K562 (cell line): ENCODE results near the gene USP22. TPM values are rescaled to one million over a fixed set of nuclear protein-coding genes. Genes with fewer than 3 reads are reported as not detected.

Source experiments
- ATAC-seq: fragments of 200-7000 bp; cut with Tn5 transposase; 3 replicates; pipeline ENCODE4 v1.9.1; 2020; ENCODE audit warnings: moderate library complexity
- BruUV-seq: library from RNA; stranded (reverse); fragments of 400-500 nt; replicated peaks from 2 replicates; lab custom pipeline; 2021; lab: Mats Ljungman, UMichigan
- CTCF ChIA-PET: fragments of 300-600 bp; formaldehyde crosslinking; extraction: SDS; loops from one replicate; lab custom pipeline; 2021; ENCODE audit warnings: low intra/inter-chr PET ratio; lab: Yijun Ruan, JAX
- POLR2A ChIA-PET: fragments of 300-600, 350-650 bp; sonication (Branson Sonifier 250); formaldehyde crosslinking; extraction: SDS; loops from one replicate; lab custom pipeline; 2021; ENCODE audit warnings: antibody characterized with exemption, inconsistent platforms; lab: Yijun Ruan, JAX
- DNase-seq, 4 experiments: peaks; one replicate each; pipeline versions ENCODE4 v3.0.0 to v3.0.0-alpha.2; 2011 to 2018; ENCODE audit warnings: low spot score in 3 of 4, mixed read lengths in 3 of 4; ENCODE audit errors: extremely low read depth in 1 of 4
- FAIRE-seq: peaks from 2 replicates; lab custom pipeline; 2011; peaks lifted over from hg19 to GRCh38; lab: Jason Lieb, UNC
- H2AFZ ChIP-seq: 2 replicates; pipeline ENCODE4 v1.6.0; 2011; ENCODE audit warnings: low read depth, low read length, control low read depth, inconsistent platforms
- H3K27ac ChIP-seq: fragments of 200-600 bp; 3 replicates; pipeline ENCODE4 v1.8.0; 2011; ENCODE audit warnings: low read depth, mild to moderate bottlenecking, control low read depth, inconsistent platforms, low read length, moderate library complexity, mixed read lengths; ENCODE audit errors: extremely low read depth
- H3K27me3 ChIP-seq, 2 experiments: fragments of 300-600 bp in 1 of 2; 2 replicates in 1 of 2; 3 replicates in 1 of 2; pipeline versions ENCODE4 v1.6.0 to v1.8.0; 2011; ENCODE audit warnings: inconsistent platforms in 2 of 2, low read length in 2 of 2, mild to moderate bottlenecking in 1 of 2, mixed read lengths in 1 of 2, moderate library complexity in 1 of 2; ENCODE audit not compliant: control insufficient read depth in 2 of 2, insufficient read depth in 2 of 2
- H3K36me3 ChIP-seq: fragments of 300-600 bp; 3 replicates; pipeline ENCODE4 v1.8.0; 2011; ENCODE audit warnings: mild to moderate bottlenecking, low read length, inconsistent platforms; ENCODE audit not compliant: control insufficient read depth, insufficient read depth
- H3K4me1 ChIP-seq, 2 experiments: fragments of 200-600 bp in 1 of 2; replicated peaks in 1 of 2; 2 replicates in 1 of 2; 3 replicates in 1 of 2; pipeline versions ENCODE4 v1.5.1 to v1.8.0; 2011; ENCODE audit warnings: inconsistent platforms in 2 of 2, low read length in 2 of 2, mild to moderate bottlenecking in 1 of 2, mixed read lengths in 1 of 2, moderate library complexity in 1 of 2; ENCODE audit not compliant: control insufficient read depth in 2 of 2, insufficient read depth in 2 of 2
- H3K4me2 ChIP-seq: 2 replicates; pipeline ENCODE4 v1.6.1; 2011; ENCODE audit warnings: low read length, control low read depth, inconsistent platforms, mixed read lengths; ENCODE audit not compliant: insufficient read depth
- H3K4me3 ChIP-seq: fragments of 200-600 bp; sonication (generic), shearing (Covaris generic); 2 replicates; pipeline ENCODE4 v1.5.1; 2016; ENCODE audit warnings: control low read depth, inconsistent platforms
- H3K79me2 ChIP-seq: fragments of 200-600 bp; 3 replicates; pipeline ENCODE4 v1.8.0; 2011; ENCODE audit warnings: low read length, inconsistent platforms; ENCODE audit not compliant: control insufficient read depth, insufficient read depth
- H3K9ac ChIP-seq, 2 experiments: 2 replicates each; pipeline versions ENCODE4 v1.6.0 to v1.6.1; 2011; ENCODE audit warnings: low read depth in 2 of 2, low read length in 2 of 2, control low read depth in 1 of 2, inconsistent platforms in 1 of 2, mild to moderate bottlenecking in 1 of 2, mixed read lengths in 1 of 2; ENCODE audit not compliant: insufficient read depth in 1 of 2
- H3K9me1 ChIP-seq: one replicate; pipeline ENCODE4 v1.6.0; 2011; ENCODE audit warnings: inconsistent platforms, mild to moderate bottlenecking, low read length, moderate library complexity; ENCODE audit not compliant: control insufficient read depth, insufficient read depth
- H3K9me3 ChIP-seq: replicated peaks from 2 replicates; pipeline ENCODE4 v1.5.1; 2011; ENCODE audit warnings: low read depth, low read length, inconsistent platforms; ENCODE audit not compliant: control insufficient read depth, insufficient read depth
- H4K20me1 ChIP-seq: replicated peaks from 2 replicates; pipeline ENCODE4 v1.6.1; 2011; ENCODE audit warnings: low read length, inconsistent platforms, mixed read lengths; ENCODE audit not compliant: control insufficient read depth, insufficient read depth
- CBFA2T3 ChIP-seq: fragments of 450-650 bp; IDR thresholded peaks from 2 replicates; pipeline ENCODE4 v1.6.1; 2017
- SP2 ChIP-seq: IDR thresholded peaks from 2 replicates; pipeline ENCODE4 v1.6.1; 2011; ENCODE audit warnings: mild to moderate bottlenecking, low read depth, low read length, moderate library complexity; ENCODE audit not compliant: poor library complexity, severe bottlenecking; ENCODE audit errors: extremely low read depth
- ZBTB34 ChIP-seq: fragments of 250-450 bp; sonication (Bioruptor Pico); IDR thresholded peaks from 2 replicates; pipeline ENCODE4 v1.8.0; 2021; ENCODE audit warnings: mild to moderate bottlenecking, moderate library complexity
- ZBTB9 ChIP-seq: fragments of 450-650 bp; formaldehyde crosslinking; IDR thresholded peaks from 2 replicates; pipeline ENCODE4 v1.4.0; 2020; ENCODE audit warnings: mild to moderate bottlenecking, moderate library complexity
- ZFPM2 ChIP-seq: fragments of 250-450 bp; sonication (Bioruptor Pico); IDR thresholded peaks from 2 replicates; pipeline ENCODE4 v1.5.1; 2022; ENCODE audit warnings: mild to moderate bottlenecking
- ZNF695 ChIP-seq: fragments of 450-650 bp; formaldehyde crosslinking; IDR thresholded peaks from 2 replicates; pipeline ENCODE4 v1.4.0; 2020; ENCODE audit warnings: mild to moderate bottlenecking, moderate library complexity
- ZNF778 ChIP-seq: fragments of 450-650 bp; formaldehyde crosslinking; IDR thresholded peaks from 2 replicates; pipeline ENCODE4 v1.4.0; 2020; ENCODE audit warnings: mild to moderate bottlenecking, moderate library complexity
- WGBS: fragments of 100-300 bp; shearing (Covaris generic); methylation state at CpG from one replicate; pipeline ENCODE4 v1.1.6; 2016; ENCODE audit warnings: low coverage, mixed read lengths; ENCODE audit not compliant: insufficient coverage; ENCODE audit errors: missing lambda C conversion rate; 5-methylcytosine and 5-hydroxymethylcytosine counted together
- in situ Hi-C: fragments of 300-500 bp; cut with MboI; formaldehyde crosslinking; loops from 4 replicates; pipeline ENCODE4 v1.15.0; 2018; ENCODE audit warnings: inconsistent platforms, mixed read lengths
- intact Hi-C: fragments of 100-400 bp; cut with micrococcal nuclease; formaldehyde crosslinking; loops from 2 replicates; pipeline ENCODE4 v1.14.2; 2022
- polyA plus RNA-seq, 8 experiments: library from polyadenylated mRNA; depleted of rRNA in 4 of 8; stranded (reverse) in 5 of 8; unstranded in 3 of 8; fragments of >200 nt; fragmentation: Nextera tagmentation in 2 of 8; fragmentation: Illumina TruSeq in 1 of 8; extraction: Ambion mirVana in 2 of 8; extraction: Trizol in 1 of 8; gene quantifications; 2 replicates each; pipeline versions ENCODE4 v1.2.1 to v1.2.3, GENCODE V29; 2011 to 2014; ENCODE audit warnings: inconsistent platforms in 1 of 8, missing spikeins in 1 of 8
- total RNA-seq, 7 experiments: library from RNA; depleted of rRNA in 6 of 7; stranded (reverse); fragments of >200 nt in 6 of 7; fragmentation: Illumina TruSeq in 2 of 7; extraction: Trizol in 2 of 7; gene quantifications; 2 replicates each; pipeline versions ENCODE4 v1.2.1 to v1.2.3, GENCODE V29; 2011 to 2021; ENCODE audit warnings: low replicate concordance in 1 of 7
- TF ChIP-seq, protein P1 (sequence below): sonication (generic); formaldehyde crosslinking; IDR thresholded peaks from 2 replicates; pipeline ENCODE4 v1.8.1; 2023; ENCODE audit warnings: mild to moderate bottlenecking, missing genetic modification reagents

The USP22 gene
- total and polyA plus RNA-seq, 9 of the 15 experiments (the other 6 are each of a cell fraction or from before 2014, with no cell fraction given), result 6.5 to 113 (median 58.9) TPM

DNA sequence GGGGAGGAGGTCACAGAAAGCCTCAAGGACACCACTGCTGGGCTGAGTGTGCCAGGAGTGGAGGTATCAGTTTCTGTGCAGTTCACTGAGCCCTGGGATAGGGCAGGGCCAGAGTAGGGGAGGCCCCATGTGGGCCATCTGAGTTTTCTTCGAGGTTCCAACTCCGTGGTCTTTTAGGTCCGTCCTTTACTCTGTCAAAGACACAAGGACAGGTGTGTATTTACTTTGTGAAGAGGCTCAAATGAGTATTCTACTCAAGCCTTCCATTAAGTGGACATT is 59.5 kb downstream of the USP22 start:
- H3K9me1 ChIP-seq, result no peaks in the 10 kb centered on the region
- DNase-seq, result no peak
- H3K4me3 ChIP-seq, result no peak overlapping the region
- BruUV-seq, result no TSS peak
- H4K20me1 ChIP-seq, result no peaks in the 10 kb centered on the region
- no peaks in the 10 kb centered on the region for H3K79me2 ChIP-seq
- TF ChIP-seq CBFA2T3 (no peak), ZNF695 (CRISPR knock-in tag) (no peak), ZBTB9 (CRISPR knock-in tag) (no peak), ZFPM2 (CRISPR knock-in tag) (no peak), ZBTB34 (CRISPR knock-in tag) (no peak), SP2 (no peak), ZNF778 (CRISPR knock-in tag) (no peak)
- TF ChIP-seq, protein P1, sequence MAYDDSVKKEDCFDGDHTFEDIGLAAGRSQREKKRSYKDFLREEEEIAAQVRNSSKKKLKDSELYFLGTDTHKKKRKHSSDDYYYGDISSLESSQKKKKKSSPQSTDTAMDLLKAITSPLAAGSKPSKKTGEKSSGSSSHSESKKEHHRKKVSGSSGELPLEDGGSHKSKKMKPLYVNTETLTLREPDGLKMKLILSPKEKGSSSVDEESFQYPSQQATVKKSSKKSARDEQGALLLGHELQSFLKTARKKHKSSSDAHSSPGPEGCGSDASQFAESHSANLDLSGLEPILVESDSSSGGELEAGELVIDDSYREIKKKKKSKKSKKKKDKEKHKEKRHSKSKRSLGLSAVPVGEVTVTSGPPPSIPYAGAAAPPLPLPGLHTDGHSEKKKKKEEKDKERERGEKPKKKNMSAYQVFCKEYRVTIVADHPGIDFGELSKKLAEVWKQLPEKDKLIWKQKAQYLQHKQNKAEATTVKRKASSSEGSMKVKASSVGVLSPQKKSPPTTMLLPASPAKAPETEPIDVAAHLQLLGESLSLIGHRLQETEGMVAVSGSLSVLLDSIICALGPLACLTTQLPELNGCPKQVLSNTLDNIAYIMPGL (CRISPR knock-in tag), result no peak
- FAIRE-seq, result no peak
- H3K27ac ChIP-seq, result no peak overlapping the region
- H3K4me2 ChIP-seq, result no peak overlapping the region
- H2AFZ ChIP-seq, result no peak overlapping the region
- CTCF ChIA-PET, result no interaction called here
- H3K9me3 ChIP-seq, result no peaks in the 10 kb centered on the region
- no peaks in the 10 kb centered on the region for H3K27me3 ChIP-seq
- in situ Hi-C loops, result no loop called here
- H3K36me3 ChIP-seq, result peaks cover 13% of the 10 kb centered on the region; the same call in 2 of the 3 replicates
- H3K4me1 ChIP-seq, result peaks cover 0 to 11% of the 10 kb centered on the region in 2 experiments; a peak in 3 of 5 replicates
- H3K9ac ChIP-seq, result no peak overlapping the region
- POLR2A ChIA-PET, result no interaction called here
- intact Hi-C loops, result no loop called here
- WGBS, result 28% methylated on average over 3 of the region's 3 CpGs
- no peak for ATAC-seq
